ENCODE results near the gene NKX1-1.

The NKX1-1 gene

DNA sequence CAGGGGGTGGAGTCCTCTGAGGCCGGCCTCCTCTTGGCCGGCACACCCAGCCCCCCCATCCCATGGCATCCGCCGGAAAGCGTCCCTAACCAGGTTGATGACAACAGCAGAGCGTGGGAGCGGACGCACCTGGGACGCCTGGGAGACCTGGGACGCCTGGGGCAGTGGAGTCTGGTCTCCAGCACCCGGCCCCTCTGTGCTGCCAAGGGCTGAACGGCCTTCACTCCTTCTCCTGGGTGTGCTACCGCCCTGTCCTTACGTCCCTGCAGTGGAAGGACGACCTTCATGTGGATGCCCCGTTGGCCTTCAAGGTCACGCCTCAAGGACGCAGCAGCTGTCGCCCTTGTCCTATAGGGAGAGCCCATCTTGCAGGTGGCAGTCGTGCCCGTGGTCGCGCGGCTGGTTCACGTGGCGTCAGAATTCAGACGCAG, 26.9 kb downstream of the NKX1-1 start:
- Histone ChIP-seq H3K9me2 (replicated peaks; ENCODE audit: control insufficient read depth, low read length) (no peaks in the 10 kb centered on the region), H3K4me3 (ENCODE audit: low read length) (no peak overlapping the region), H3K79me2 (ENCODE audit: control insufficient read depth, low read length) (no peaks in the 10 kb centered on the region), H4K20me1 (ENCODE audit: control insufficient read depth, insufficient read depth, low read depth, low read length) (no peaks in the 10 kb centered on the region), H3K27ac (ENCODE audit: low read depth, low read length) (no peak overlapping the region), H3K27me3 (ENCODE audit: control insufficient read depth, low read length) (no peaks in the 10 kb centered on the region), H3K36me3 (ENCODE audit: control insufficient read depth, low read length) (no peaks in the 10 kb centered on the region; the same call in 1 of the 2 replicates), H3F3A (ENCODE audit: control insufficient read depth, insufficient read depth) (no peaks in the 10 kb centered on the region), H3K4me1 (ENCODE audit: control insufficient read depth, low read length) (no peaks in the 10 kb centered on the region), H3K9me3 (ENCODE audit: control insufficient read depth, insufficient read depth, low read length) (no peaks in the 10 kb centered on the region), H3K4me2 (ENCODE audit: low read length) (no peak overlapping the region)
- TF ChIP-seq, protein P1, sequence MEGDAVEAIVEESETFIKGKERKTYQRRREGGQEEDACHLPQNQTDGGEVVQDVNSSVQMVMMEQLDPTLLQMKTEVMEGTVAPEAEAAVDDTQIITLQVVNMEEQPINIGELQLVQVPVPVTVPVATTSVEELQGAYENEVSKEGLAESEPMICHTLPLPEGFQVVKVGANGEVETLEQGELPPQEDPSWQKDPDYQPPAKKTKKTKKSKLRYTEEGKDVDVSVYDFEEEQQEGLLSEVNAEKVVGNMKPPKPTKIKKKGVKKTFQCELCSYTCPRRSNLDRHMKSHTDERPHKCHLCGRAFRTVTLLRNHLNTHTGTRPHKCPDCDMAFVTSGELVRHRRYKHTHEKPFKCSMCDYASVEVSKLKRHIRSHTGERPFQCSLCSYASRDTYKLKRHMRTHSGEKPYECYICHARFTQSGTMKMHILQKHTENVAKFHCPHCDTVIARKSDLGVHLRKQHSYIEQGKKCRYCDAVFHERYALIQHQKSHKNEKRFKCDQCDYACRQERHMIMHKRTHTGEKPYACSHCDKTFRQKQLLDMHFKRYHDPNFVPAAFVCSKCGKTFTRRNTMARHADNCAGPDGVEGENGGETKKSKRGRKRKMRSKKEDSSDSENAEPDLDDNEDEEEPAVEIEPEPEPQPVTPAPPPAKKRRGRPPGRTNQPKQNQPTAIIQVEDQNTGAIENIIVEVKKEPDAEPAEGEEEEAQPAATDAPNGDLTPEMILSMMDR (IDR thresholded peaks at IDR 0.05; ENCODE audit: low read depth, low read length, poor library complexity, severe bottlenecking), result no peak
- TF ChIP-seq EZH2phosphoT487 (IDR thresholded peaks at IDR 0.05; ENCODE audit: borderline replicate concordance, low read length), result no peak

DNA sequence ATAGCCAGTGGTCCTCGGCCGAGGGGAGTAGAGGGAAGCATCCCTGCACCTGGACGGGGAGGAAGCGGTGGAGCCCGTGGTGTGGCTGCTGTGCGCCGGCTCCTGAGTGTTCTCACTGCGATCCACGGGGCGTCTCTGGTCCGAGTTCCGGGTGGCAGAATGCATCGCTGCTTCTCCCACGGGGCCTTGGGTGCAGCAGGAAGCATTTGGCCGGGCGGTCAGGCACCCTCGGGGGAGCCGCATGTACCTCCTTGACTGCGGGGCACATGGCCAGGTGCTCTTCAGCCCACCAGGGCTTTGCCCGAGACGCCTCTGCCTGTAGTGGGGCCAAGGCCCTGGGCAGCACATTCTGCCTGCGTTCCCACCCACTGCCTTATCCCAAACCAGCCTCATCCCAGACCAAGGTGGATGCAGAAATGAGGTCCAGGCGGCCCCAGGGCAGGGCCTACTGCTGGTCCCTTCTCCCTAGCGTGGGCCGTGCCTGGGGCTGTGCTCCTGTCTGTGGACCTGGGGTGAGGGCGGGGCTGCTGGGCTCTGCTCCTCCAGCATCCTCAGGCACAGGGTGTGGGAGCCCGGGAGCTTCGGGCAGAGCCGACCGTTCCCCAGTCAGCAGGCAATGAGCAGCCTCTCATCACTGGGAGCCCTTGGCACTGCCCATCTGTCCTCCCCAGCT, 27.5 kb downstream of the NKX1-1 start:
- H3K4me3 ChIP-seq (ENCODE audit: low read length), result no peak overlapping the region
- H3F3A ChIP-seq (ENCODE audit: control insufficient read depth, insufficient read depth), result no peaks in the 10 kb centered on the region
- H3K4me2 ChIP-seq (ENCODE audit: low read length), result no peak overlapping the region
- no peaks in the 10 kb centered on the region for H3K9me2 ChIP-seq (replicated peaks; ENCODE audit: control insufficient read depth, low read length)
- TF ChIP-seq, protein P1 (IDR thresholded peaks at IDR 0.05; ENCODE audit: low read depth, low read length, poor library complexity, severe bottlenecking), result no peak
- no peak for TF ChIP-seq EZH2phosphoT487 (IDR thresholded peaks at IDR 0.05; ENCODE audit: borderline replicate concordance, low read length)
- H3K9me3 ChIP-seq (ENCODE audit: control insufficient read depth, insufficient read depth, low read length), result no peaks in the 10 kb centered on the region
- H3K4me1 ChIP-seq (ENCODE audit: control insufficient read depth, low read length), result no peaks in the 10 kb centered on the region
- H3K27ac ChIP-seq (ENCODE audit: low read depth, low read length), result no peak overlapping the region
- no peaks in the 10 kb centered on the region for H3K79me2 ChIP-seq (ENCODE audit: control insufficient read depth, low read length)
- H3K36me3 ChIP-seq (ENCODE audit: control insufficient read depth, low read length), result no peaks in the 10 kb centered on the region; the same call in 1 of the 2 replicates
- no peaks in the 10 kb centered on the region for H3K27me3 ChIP-seq (ENCODE audit: control insufficient read depth, low read length)
- no peaks in the 10 kb centered on the region for H4K20me1 ChIP-seq (ENCODE audit: control insufficient read depth, insufficient read depth, low read depth, low read length)

DNA sequence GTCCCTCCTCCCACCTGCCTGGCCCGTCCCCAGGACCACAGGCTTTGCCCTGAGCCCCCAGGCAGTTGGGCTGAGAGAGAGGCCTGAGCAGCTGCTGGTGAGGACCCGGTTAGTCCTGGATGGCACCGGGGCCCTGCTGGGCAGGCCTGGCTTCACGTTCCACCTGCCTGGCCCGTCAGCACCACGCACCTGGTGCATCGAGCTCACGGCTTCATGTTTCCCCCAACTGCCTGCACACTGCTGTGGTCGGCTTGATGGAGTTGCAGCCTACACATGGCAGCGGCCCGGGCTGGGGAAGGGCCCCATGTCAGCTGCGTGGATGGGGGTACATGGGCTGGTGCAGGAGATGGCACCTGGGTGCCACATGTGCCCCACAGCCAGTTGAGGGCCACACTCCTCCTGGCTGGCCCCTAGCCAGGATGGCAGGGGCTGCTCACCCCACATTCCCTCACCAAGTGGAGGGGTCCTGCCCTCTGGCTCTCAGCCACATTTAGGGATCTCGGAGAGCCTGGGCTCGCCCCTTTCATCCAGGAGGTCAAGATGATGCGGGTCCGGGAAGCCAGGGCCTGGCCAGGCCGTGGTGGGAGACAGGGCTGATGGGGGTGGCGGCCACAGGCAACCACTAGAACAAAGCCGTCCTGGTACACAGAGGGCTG, 28.5 kb downstream of the NKX1-1 start:
- TF ChIP-seq EZH2phosphoT487 (IDR thresholded peaks at IDR 0.05; ENCODE audit: borderline replicate concordance, low read length), result no peak
- TF ChIP-seq, protein P1 (IDR thresholded peaks at IDR 0.05; ENCODE audit: low read depth, low read length, poor library complexity, severe bottlenecking), result no peak
- no peaks in the 10 kb centered on the region for H3F3A ChIP-seq (ENCODE audit: control insufficient read depth, insufficient read depth)
- no peaks in the 10 kb centered on the region for H3K4me1 ChIP-seq (ENCODE audit: control insufficient read depth, low read length)
- no peaks in the 10 kb centered on the region for H3K9me2 ChIP-seq (replicated peaks; ENCODE audit: control insufficient read depth, low read length)
- H3K27ac ChIP-seq (ENCODE audit: low read depth, low read length), result no peak overlapping the region
- no peaks in the 10 kb centered on the region; the same call in 1 of the 2 replicates for H3K36me3 ChIP-seq (ENCODE audit: control insufficient read depth, low read length)
- no peaks in the 10 kb centered on the region for H3K27me3 ChIP-seq (ENCODE audit: control insufficient read depth, low read length)
- no peaks in the 10 kb centered on the region for H4K20me1 ChIP-seq (ENCODE audit: control insufficient read depth, insufficient read depth, low read depth, low read length)
- H3K79me2 ChIP-seq (ENCODE audit: control insufficient read depth, low read length), result no peaks in the 10 kb centered on the region
- H3K4me2 ChIP-seq (ENCODE audit: low read length), result no peak overlapping the region
- no peak overlapping the region for H3K4me3 ChIP-seq (ENCODE audit: low read length)
- no peaks in the 10 kb centered on the region for H3K9me3 ChIP-seq (ENCODE audit: control insufficient read depth, insufficient read depth, low read length)
